Activated effector memory CD4-positive, alpha-beta T cell treated with Interleukin-2 at 50 U/mL for 16 hours (primary cell): ENCODE results near the gene PLEKHA6.
A peak's percentile ranks its signal among the peaks of the same experiment; 100 is the strongest.

Experiments used
- DNase-seq: peaks from one replicate; pipeline ENCODE4 v3.0.0-alpha.2; 2020

The PLEKHA6 gene

DNA sequence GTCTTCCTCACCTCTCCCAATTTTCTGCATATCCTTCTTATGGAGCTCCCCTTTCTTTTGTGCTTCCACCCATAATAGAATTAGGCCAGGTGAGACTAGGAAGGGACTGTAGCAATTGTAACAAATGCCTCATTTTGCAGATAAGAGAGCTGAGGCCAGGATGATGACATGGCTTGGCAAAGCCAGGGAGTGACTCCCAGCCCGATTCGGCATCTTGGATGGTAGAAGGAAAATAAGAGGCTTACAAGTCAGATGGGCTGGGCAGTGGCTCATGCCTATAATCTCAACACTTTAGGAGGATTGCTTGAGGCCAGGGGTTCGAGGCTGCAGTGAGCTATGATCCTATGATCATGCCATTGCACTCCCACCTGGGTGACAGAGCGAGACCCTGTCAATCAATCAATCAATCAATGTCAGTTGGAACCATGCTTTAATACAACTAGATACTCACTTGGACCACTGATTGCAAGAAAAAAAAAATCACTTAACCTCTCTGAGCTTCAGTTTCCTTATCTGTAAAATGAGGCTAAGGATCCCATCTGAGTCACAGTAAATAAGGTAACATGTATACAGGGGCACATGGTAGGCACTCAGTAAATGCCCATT is 51.6 kb downstream of the PLEKHA6 start:
- DNase-seq = no peak

GRCh38 chr1:204307334-204307883 is 52.3 kb downstream of the PLEKHA6 start:
- DNase-seq = no peak

DNA sequence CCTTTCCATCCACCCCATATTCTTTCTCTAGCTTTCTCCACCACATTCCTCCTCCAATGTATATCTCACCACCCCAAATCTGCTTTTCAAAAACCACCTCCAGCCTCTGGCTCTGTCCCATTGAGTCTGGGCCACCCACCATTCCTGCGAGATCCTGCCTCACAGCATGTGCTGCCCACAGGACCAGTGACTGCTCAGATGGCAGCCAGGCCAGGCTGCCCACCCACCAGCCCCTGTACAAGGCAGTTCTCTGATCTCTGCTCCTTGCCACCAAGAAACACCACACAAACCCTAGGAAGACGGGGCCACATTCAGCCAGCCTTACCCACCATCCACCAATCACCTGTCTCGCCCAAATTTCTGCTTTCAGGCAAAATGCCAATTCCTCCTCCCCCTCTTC is 53.7 kb downstream of the PLEKHA6 start:
- DNase-seq = no peak

GRCh38 chr1:204304067-204304466 is 55.7 kb downstream of the PLEKHA6 start:
- DNase-seq = no peak

DNA sequence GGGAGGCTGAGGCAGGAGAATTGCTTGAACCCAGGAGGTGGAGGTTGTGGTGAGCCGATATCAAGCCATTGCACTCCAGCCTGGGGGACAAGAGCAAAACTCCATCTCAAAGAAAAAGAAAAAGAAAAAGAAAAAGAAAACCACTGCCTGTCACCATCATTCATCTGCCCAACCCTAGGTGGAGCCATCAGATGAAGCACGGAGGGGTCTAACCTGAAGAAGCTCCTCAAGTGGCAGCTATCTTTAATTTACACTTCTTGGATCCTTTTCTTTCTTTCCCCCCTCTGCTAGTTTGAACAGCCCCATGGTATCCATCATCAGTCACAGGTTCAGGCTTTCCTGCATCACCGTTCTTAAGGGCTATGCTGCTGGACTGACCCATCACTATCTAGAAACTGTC is 57.0 kb downstream of the PLEKHA6 start:
- no peak for DNase-seq

DNA sequence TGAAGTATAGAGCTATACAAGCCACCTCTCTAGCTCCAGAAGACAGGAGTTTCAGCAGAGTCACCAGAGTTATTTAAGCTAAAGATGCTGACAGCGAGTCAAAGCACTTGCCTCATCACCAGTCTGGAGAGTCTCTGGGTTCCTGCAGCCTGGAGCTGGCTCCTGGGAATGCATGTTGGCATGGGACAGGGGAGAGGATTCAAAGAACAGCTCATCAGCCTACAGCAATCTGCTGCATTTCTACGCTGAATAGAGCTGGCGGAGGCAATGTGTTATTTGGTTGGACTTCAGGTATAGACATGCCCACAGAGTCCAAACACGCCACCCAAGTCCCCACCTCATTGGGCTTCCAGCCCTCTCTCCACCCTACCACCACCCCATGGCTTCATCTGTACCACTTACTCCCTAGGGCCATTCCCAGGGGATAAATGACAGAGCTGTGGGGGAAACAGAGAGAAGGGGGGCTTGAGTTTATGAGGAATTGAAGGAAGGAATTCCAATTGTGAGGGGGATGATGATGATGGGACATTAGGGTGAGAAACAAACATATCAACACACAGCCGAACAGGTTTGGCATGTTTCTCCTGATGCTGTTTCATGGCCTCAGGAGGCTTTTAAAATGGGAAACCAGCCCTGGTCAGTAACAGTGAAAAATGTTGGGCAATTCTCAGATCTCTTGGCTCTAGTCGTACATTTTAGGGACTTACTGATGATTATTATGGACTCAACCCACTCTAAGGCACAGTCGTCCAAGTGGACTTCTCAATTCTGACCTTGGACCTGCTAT is 58.4 kb downstream of the PLEKHA6 start:
- DNase-seq = no peak

DNA sequence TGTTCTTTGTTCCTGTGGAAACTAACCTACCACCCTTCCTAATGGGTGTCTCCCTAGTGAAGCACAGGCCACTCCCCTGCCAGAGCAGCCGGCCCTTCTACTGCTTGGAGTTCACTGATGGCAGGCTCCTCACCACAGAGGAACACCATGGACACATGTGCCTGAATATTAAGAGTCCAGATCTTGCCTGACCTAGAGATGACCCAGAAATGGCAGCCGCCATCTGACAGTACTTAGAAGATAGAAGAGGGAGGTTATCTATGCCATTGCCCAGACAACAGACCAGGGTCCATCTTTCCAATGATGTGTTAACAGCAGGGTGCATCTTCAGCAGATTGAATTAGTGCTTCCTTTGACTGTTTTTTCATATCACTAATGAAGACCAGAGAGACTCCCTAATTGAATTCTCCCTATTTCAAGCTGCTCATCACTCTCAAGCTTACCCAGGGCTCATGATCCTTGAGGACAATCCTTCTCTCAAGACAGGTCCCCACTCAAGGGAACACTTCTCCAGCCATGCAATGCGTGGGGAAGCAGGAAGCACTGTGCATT is 59.8 kb downstream of the PLEKHA6 start:
- DNase-seq = no peak

- no peak for DNase-seq
Observed at GRCh38 chr1:204296431-204296988, 63.2 kb downstream of the PLEKHA6 start.

- no peak for DNase-seq
Observed at GRCh38 chr1:204295671-204296070, 64.1 kb downstream of the PLEKHA6 start.

GRCh38 chr1:204294357-204294756 is 65.4 kb downstream of the PLEKHA6 start:
- DNase-seq = no peak

DNA sequence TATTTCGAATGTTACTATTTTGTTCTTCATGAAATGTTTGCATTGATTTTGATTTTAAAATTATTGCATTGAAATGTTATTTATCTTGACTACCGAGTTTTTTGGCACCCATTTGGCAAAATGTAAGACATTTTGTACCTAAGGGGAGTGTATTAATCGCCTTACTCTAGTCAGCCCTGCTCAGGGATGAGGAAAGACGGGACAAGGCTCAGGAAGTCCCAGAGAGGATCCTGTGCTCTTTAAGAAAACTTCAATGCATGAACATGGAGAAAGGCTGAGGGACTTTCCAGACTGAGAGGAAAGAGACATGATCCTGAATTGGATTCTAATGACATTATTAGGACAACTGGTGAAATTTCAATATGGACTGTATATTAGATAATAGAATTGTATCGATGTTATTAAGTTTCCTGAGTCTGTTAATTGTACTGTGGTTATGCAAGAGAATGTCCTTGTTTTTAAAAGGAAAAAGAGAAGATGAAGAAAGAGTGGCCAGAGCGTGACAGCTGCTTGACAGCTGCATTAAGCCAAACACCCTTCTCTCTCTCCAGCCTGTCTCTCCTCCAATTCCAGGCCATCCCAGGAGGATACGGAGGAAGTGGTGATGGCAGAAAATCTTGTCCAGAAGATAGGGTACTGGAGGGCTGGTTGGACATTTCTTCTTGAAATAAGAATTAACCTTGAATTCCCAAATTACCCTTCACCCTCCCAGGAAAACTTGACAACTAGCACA is 66.0 kb downstream of the PLEKHA6 start:
- no peak for DNase-seq

DNA sequence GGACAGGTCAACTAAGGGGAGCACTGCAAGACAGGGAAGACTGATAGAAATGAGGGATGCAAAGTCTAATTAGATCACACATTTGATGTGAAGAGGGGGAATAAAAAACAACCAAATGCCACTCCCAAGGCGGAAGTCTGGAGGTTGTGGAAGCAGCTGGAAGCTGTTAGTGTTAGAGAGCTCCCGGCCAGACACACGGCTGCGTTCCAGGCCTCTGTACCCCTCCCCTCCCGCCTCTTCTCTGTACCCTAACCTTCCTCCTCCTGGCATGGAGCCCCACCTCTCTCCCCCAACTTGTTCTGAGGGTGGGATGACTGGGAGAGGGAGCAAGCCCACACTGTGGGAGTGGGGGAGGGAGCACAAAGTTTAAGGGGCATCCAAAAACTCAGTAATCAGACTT is 67.0 kb downstream of the PLEKHA6 start:
- DNase-seq = no peak

GRCh38 chr1:204289280-204289679 is 70.4 kb downstream of the PLEKHA6 start:
- DNase-seq = no peak

- DNase-seq = no peak
Observed at GRCh38 chr1:204288021-204288588, 71.6 kb downstream of the PLEKHA6 start.

DNA sequence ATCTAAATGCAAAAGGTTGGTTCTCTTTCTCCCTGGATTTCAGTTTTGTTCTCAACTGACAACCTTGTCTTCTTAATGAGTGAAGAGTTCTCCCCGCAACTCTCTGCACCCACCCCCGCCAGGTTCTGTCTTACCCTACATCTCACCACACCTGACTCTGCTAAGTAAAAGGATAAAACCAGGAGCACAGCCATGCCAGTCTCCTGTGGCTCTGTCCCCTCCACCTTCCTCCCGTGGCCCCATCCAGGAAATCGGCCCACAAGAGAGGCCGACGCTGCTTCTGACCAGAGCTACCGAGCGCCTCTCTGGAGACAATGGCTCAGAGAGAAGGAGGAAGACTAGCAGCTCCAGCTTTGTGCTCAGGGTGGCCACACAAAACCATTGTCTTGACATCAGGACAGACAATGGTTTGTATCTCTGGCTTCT is 72.2 kb downstream of the PLEKHA6 start:
- no peak for DNase-seq

DNA sequence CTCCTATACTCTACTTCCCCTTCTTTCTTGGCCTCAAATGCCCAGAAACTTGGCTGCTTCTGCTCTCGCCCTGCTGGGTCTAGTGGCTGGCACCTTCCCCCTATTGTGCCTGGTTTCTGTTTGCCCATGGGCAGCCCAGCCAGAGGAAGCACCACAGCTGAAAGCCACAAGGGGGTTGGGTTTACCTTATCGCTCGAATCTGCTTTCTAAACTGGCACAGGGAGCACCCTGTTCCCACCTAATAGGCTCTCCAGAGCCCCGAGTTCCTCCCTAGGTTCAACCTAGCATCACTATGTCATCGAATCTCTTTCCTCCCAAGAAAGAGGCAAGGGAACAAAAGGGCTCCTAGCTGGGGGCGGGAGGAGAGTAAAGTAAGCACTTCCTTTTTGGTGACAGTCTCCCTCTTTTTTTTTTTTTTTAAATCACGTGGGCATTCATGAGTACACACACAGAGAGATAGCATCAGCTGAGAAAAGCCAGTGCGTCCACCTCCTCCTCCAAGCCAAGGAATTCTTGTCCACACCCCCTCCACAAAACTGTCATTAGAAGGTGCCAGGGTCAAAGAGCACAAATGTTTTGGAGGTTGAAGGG is 72.8 kb downstream of the PLEKHA6 start:
- peak; percentile 22 for DNase-seq

DNA sequence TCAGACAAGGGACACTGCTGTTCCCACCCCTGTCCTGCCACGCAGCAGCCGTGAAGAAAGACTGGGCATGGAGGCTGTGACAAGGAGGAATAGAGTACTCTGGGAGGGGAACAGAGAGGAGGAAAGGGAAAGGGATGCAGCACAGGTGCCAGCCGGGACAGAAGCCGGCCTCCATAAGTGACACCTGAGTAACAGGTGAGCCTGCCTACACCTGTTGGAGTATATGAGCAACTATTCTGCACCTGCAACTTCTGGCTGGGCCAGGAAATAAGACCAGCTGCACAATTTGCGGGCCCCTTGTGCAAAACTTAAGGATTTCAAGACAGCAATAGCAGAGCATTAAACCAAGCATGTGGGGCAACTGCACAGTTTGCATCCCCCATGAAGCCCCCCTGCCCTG is 73.4 kb downstream of the PLEKHA6 start:
- no peak for DNase-seq

GRCh38 chr1:204285436-204286305 is 74.1 kb downstream of the PLEKHA6 start:
- DNase-seq = no peak

DNA sequence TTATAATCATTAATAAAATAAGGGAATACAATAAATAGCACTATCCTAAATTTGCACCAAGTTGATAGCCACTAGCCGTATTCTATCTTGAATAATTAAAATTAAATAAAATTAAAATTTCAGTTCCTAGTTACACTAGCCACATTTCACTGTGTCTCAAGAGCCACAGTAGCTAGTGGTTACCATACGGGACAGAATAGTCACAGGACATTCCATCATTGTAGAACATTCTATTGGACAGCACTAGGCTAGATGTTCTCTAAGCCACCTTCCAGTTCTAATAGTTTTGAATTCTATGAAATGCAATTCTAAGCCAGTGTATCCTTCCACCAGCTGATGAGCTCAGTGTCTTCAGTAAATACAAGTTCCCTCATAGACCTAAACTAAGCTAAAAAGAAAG is 74.8 kb downstream of the PLEKHA6 start:
- no peak for DNase-seq

- DNase-seq = no peak
Observed at GRCh38 chr1:204283711-204284651, 75.7 kb downstream of the PLEKHA6 start.
